HCT116 (cell line): ENCODE data around the gene CUX1. TPM values are rescaled to one million over a fixed set of nuclear protein-coding genes. Genes with fewer than 3 reads are reported as not detected.

Experiments
- ATAC-seq: fragments of 200-7000 bp; cut with Tn5 transposase; 2 replicates; pipeline ENCODE4 v1.9.1; 2020; ENCODE audit warnings: mild to moderate bottlenecking, moderate library complexity
- BruUV-seq: library from RNA; stranded (reverse); fragments of 400-500 nt; replicated peaks from 2 replicates; lab custom pipeline; 2021; lab: Mats Ljungman, UMichigan
- CTCF ChIA-PET: fragments of 300-600 bp; sonication (Branson Sonifier 250); formaldehyde crosslinking; loops from one replicate; lab custom pipeline; 2021; ENCODE audit warnings: antibody characterized with exemption; lab: Charles Lee
- POLR2A ChIA-PET: fragments of 300-600, 350-600 bp; sonication (Branson Sonifier 250); formaldehyde crosslinking; loops from one replicate; lab custom pipeline; 2021; ENCODE audit warnings: antibody characterized with exemption; lab: Charles Lee
- RAD21 ChIA-PET, 2 experiments: fragments of 300-600 bp; sonication (Branson Sonifier 250); formaldehyde crosslinking; loops; one replicate each; lab custom pipeline; 2023; ENCODE audit warnings: low total read pairs in 2 of 2; ENCODE audit not compliant: uncharacterized antibody in 2 of 2, unreplicated experiment in 2 of 2, low non-redundant PET in 1 of 2; lab: Charles Lee
- DNase-seq: peaks from one replicate; pipeline ENCODE4 v3.0.0-alpha.2; 2010; ENCODE audit warnings: low read depth, low spot score
- H2AFZ ChIP-seq: fragments of 200-600 bp; shearing (Covaris generic), sonication (generic); 2 replicates; pipeline ENCODE4 v1.6.1; 2017; ENCODE audit warnings: low read depth, mixed run types, mixed read lengths, antibody characterized with exemption, low read length; ENCODE audit not compliant: poor library complexity, severe bottlenecking
- H3K27ac ChIP-seq: 2 replicates; pipeline ENCODE4 v1.5.1; 2012; ENCODE audit warnings: low read depth, low read length
- H3K27me3 ChIP-seq: fragments of 200-600 bp; sonication (generic); 2 replicates; pipeline ENCODE4 v1.6.1; 2016; ENCODE audit warnings: mixed run types, low read length, mixed read lengths; ENCODE audit not compliant: insufficient read depth
- H3K36me3 ChIP-seq, 2 experiments: fragments of 200-500 bp in 1 of 2; fragments of 200-600 bp in 1 of 2; sonication (Bioruptor generic) in 1 of 2; sonication (generic) in 1 of 2; 2 replicates each; pipeline versions ENCODE4 v1.5.1 to v1.6.1; 2014 to 2016; ENCODE audit warnings: low read length in 2 of 2, inconsistent platforms in 1 of 2, mixed read lengths in 1 of 2, mixed run types in 1 of 2; ENCODE audit not compliant: insufficient read depth in 2 of 2, control insufficient read depth in 1 of 2
- H3K4me1 ChIP-seq, 2 experiments: fragments of 200-600 bp in 1 of 2; sonication (generic) in 1 of 2; 2 replicates each; pipeline versions ENCODE4 v1.5.1 to v1.6.1; 2012 to 2017; ENCODE audit warnings: low read length in 2 of 2, inconsistent platforms in 1 of 2, mild to moderate bottlenecking in 1 of 2, mixed read lengths in 1 of 2, mixed run types in 1 of 2, moderate library complexity in 1 of 2; ENCODE audit not compliant: insufficient read depth in 2 of 2, control insufficient read depth in 1 of 2
- H3K4me2 ChIP-seq: fragments of 200-600 bp; sonication (generic); 2 replicates; pipeline ENCODE4 v1.6.1; 2017; ENCODE audit warnings: mixed run types, low read length, mixed read lengths
- H3K4me3 ChIP-seq, 2 experiments: fragments of 200-600 bp in 1 of 2; sonication (generic) in 1 of 2; replicated peaks in 1 of 2; 2 replicates each; pipeline ENCODE4 v1.5.1; 2011 to 2016; ENCODE audit warnings: low read length in 2 of 2, control low read depth in 1 of 2, low read depth in 1 of 2, mild to moderate bottlenecking in 1 of 2, mixed read lengths in 1 of 2, mixed run types in 1 of 2
- H3K79me2 ChIP-seq: fragments of 200-600 bp; sonication (generic); 2 replicates; pipeline ENCODE4 v1.6.1; 2017; ENCODE audit warnings: mild to moderate bottlenecking, mixed run types, low read length, moderate library complexity, mixed read lengths; ENCODE audit not compliant: insufficient read depth
- H3K9ac ChIP-seq: fragments of 200-600 bp; sonication (generic); 2 replicates; pipeline ENCODE4 v1.6.1; 2016; ENCODE audit warnings: low read length, mixed read lengths
- H3K9me2 ChIP-seq: fragments of 200-600 bp; sonication (generic), shearing (Covaris generic); 2 replicates; pipeline ENCODE4 v1.6.1; 2017; ENCODE audit warnings: mixed run types, mild to moderate bottlenecking, moderate library complexity; ENCODE audit not compliant: insufficient read depth
- H3K9me3 ChIP-seq, 2 experiments: fragments of 200-500 bp in 1 of 2; fragments of 200-600 bp in 1 of 2; sonication (Bioruptor generic) in 1 of 2; sonication (generic) in 1 of 2; 2 replicates each; pipeline ENCODE4 v1.6.1; 2014 to 2017; ENCODE audit warnings: low read length in 2 of 2, mixed read lengths in 2 of 2, inconsistent platforms in 1 of 2, low read depth in 1 of 2, mild to moderate bottlenecking in 1 of 2, mixed run types in 1 of 2, moderate library complexity in 1 of 2; ENCODE audit not compliant: control insufficient read depth in 1 of 2, insufficient read depth in 1 of 2
- H4K20me1 ChIP-seq: fragments of 200-600 bp; sonication (generic), shearing (Covaris generic); 2 replicates; pipeline ENCODE4 v1.6.1; 2017; ENCODE audit warnings: mixed run types, mild to moderate bottlenecking, moderate library complexity; ENCODE audit not compliant: insufficient read depth
- YY1 ChIP-seq: IDR thresholded peaks from 2 replicates; pipeline ENCODE4 v1.6.1; 2011; ENCODE audit warnings: low read length, low read depth, moderate library complexity, mild to moderate bottlenecking; ENCODE audit not compliant: insufficient replicate concordance; ENCODE audit errors: extremely low read depth
- intact Hi-C: fragments of 100-400 bp; cut with micrococcal nuclease; formaldehyde crosslinking; loops from 2 replicates; pipeline ENCODE4 v1.10.0; 2022
- total RNA-seq: library from RNA; stranded (reverse); gene quantifications from one replicate; pipeline ENCODE4 v1.2.1, GENCODE V29; 2021; ENCODE audit not compliant: unreplicated experiment
- TF ChIP-seq, protein P1 (sequence below): IDR thresholded peaks from 2 replicates; pipeline ENCODE4 v1.6.1; 2012

CUX1 gene
- total RNA-seq, 1 experiment from 2014 or later, result 68.9 TPM

DNA sequence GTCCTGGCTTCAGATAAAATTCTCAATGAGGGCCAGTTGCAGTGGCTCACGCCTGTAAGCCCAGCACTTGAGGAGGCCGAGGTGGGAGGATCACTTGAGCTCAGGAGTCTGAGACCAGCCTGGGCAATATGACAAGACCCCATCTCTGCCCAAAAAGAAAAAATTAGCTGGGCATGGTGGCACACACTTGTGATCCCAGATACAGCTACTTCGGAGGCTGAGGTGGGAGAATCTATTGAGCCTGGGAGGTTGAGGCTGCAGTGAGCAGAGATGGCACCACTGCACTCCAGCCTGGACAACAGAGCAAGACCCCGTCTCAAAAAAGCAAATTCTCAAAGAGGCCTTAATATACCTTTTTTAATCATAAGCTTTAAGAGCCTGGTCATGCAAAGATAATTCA, 142.9 kb downstream of the CUX1 start:
- no peaks in the 10 kb centered on the region for H3K9me2 ChIP-seq
- peaks cover 20 to 52% of the 10 kb centered on the region in 2 experiments for H3K4me1 ChIP-seq
- ChIA-PET CTCF (no interaction called here), RAD21 (no interaction called here), POLR2A (no interaction called here)
- no TSS peak for BruUV-seq
- no peaks in the 10 kb centered on the region for H4K20me1 ChIP-seq
- H3K4me2 ChIP-seq, result no peak overlapping the region
- no peaks in the 10 kb centered on the region for H3K27me3 ChIP-seq
- no peaks in the 10 kb centered on the region for H3K36me3 ChIP-seq
- no peak overlapping the region for H2AFZ ChIP-seq
- H3K4me3 ChIP-seq, result no peak overlapping the region
- no peak for DNase-seq
- no peak for ATAC-seq
- H3K27ac ChIP-seq, result no peak overlapping the region
- TF ChIP-seq, protein P1, sequence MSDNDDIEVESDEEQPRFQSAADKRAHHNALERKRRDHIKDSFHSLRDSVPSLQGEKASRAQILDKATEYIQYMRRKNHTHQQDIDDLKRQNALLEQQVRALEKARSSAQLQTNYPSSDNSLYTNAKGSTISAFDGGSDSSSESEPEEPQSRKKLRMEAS, result no peak
- no peak for TF ChIP-seq YY1
- TF ChIP-seq, all 23 proteins: peak for 0
- no peak overlapping the region for H3K9ac ChIP-seq
- H3K79me2 ChIP-seq, result peaks cover 47% of the 10 kb centered on the region
- H3K9me3 ChIP-seq, result no peaks in the 10 kb centered on the region
- intact Hi-C loops, result no loop called here

DNA sequence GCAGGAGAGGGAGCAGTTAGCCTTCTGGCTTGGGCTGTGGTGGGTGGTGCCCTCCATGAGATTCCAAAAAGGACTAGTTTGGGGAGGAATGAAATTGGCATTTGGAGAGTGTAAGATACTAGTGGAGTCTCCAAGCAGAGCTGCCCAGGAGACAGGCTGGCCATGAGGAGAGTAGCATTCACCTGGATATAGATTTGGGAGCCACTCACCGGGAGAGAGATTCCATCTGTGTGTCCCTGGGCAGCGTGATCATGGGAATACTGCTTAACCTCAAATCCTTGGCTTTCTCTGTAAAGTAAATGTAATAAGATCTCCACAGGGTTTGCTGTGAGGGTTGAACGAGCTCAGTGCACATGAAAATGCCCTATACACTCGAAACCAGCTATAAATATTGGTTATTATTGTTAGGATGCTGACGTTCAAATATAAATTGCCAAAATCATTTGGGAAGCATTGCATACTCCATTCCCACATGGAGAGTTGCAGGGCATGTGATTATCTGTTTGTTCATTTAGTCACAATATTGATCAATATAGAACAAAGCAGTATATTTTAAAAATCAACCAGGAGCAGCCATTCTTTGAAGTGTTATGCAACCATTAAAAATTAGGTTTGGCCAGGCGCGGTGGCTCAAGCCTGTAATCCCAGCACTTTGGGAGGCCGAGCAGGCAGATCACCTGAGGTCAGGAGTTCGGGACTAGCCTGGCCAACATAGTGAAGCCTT, 143.7 kb downstream of the CUX1 start:
- H3K9ac ChIP-seq, result no peak overlapping the region
- ChIA-PET POLR2A (no interaction called here), RAD21 (no interaction called here), CTCF (no interaction called here)
- intact Hi-C loops, result no loop called here
- no peaks in the 10 kb centered on the region for H3K27me3 ChIP-seq
- DNase-seq, result no peak
- H3K9me3 ChIP-seq, result no peaks in the 10 kb centered on the region
- no peak for ATAC-seq
- H3K9me2 ChIP-seq, result no peaks in the 10 kb centered on the region
- no peak overlapping the region for H2AFZ ChIP-seq
- no TSS peak for BruUV-seq
- no peaks in the 10 kb centered on the region for H4K20me1 ChIP-seq
- H3K79me2 ChIP-seq, result peaks cover 44% of the 10 kb centered on the region
- no peak overlapping the region for H3K4me3 ChIP-seq
- H3K4me2 ChIP-seq, result no peak overlapping the region
- no peak overlapping the region for H3K27ac ChIP-seq
- no peaks in the 10 kb centered on the region for H3K36me3 ChIP-seq
- H3K4me1 ChIP-seq, result peaks cover 18 to 46% of the 10 kb centered on the region in 2 experiments; a peak in 3 of 4 replicates
- TF ChIP-seq, protein P1, result no peak
